ENCODE results near the gene UTP4.

Gene UTP4

DNA sequence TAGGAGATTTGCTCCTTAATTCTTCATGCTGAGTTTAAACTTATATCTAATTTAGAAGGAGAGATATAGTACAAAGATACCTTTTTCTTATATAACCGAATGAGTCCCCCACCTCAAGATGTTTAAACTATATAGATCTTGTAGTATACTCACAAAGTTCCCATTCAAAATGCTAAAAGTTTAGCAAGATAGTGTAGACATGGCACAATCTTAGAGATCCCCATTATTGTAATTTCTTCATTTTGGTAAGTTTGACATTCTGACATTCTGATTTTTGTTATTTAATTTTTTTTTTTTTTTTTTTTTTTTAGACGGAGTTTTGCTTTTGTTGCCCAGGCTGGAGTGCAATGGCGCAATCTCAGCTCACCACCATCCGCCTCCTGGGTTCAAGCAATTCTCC lies 77.3 kb downstream of the UTP4 start:
- H3K9me2 ChIP-seq (replicated peaks; ENCODE audit: control insufficient read depth, low read length): no peaks in the 10 kb centered on the region
- no peaks in the 10 kb centered on the region for H3K9me3 ChIP-seq (ENCODE audit: control insufficient read depth, insufficient read depth, low read length)
- H3K79me2 ChIP-seq (ENCODE audit: control insufficient read depth, low read length): peaks cover 18% of the 10 kb centered on the region
- no peak overlapping the region for H3K4me2 ChIP-seq (ENCODE audit: low read length)
- 0 out of 2 replicates have a peak, but pooled peaks cover 4% of the 10 kb centered on the region for H4K20me1 ChIP-seq (ENCODE audit: control insufficient read depth, insufficient read depth, low read depth, low read length)
- H3K27ac ChIP-seq (ENCODE audit: low read depth, low read length): no peak overlapping the region
- H3K4me3 ChIP-seq (ENCODE audit: low read length): no peak overlapping the region
- H3K27me3 ChIP-seq (ENCODE audit: control insufficient read depth, low read length): no peaks in the 10 kb centered on the region
- TF ChIP-seq, protein P1, sequence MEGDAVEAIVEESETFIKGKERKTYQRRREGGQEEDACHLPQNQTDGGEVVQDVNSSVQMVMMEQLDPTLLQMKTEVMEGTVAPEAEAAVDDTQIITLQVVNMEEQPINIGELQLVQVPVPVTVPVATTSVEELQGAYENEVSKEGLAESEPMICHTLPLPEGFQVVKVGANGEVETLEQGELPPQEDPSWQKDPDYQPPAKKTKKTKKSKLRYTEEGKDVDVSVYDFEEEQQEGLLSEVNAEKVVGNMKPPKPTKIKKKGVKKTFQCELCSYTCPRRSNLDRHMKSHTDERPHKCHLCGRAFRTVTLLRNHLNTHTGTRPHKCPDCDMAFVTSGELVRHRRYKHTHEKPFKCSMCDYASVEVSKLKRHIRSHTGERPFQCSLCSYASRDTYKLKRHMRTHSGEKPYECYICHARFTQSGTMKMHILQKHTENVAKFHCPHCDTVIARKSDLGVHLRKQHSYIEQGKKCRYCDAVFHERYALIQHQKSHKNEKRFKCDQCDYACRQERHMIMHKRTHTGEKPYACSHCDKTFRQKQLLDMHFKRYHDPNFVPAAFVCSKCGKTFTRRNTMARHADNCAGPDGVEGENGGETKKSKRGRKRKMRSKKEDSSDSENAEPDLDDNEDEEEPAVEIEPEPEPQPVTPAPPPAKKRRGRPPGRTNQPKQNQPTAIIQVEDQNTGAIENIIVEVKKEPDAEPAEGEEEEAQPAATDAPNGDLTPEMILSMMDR (IDR thresholded peaks at IDR 0.05; ENCODE audit: low read depth, low read length, poor library complexity, severe bottlenecking): no peak
- TF ChIP-seq EZH2phosphoT487 (IDR thresholded peaks at IDR 0.05; ENCODE audit: borderline replicate concordance, low read length): no peak
- H3F3A ChIP-seq (ENCODE audit: control insufficient read depth, insufficient read depth): 0 out of 2 replicates have a peak, but pooled peaks cover 3% of the 10 kb centered on the region
- H3K36me3 ChIP-seq (ENCODE audit: control insufficient read depth, low read length): no peaks in the 10 kb centered on the region
- H3K4me1 ChIP-seq (ENCODE audit: control insufficient read depth, low read length): no peaks in the 10 kb centered on the region

DNA sequence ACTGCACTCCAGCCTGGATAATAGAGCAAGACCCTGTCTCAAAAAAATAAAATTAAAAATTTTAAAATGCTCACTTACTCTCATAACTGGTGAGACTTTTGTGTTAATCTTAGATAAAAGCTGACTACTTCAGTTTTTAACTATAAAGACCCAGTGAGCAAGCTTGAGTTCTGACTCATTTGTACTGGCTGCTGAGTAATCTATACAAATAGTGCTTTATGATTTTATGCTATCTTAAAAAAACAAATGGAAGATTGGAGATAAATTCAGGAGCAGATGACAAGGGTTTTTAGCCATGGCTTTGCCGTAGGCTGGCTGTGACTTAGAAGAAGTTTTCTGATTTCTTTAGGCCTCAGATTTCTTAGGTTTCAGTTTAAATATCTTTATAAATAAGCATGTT lies 85.0 kb downstream of the UTP4 start:
- peaks cover 35% of the 10 kb centered on the region for H3K79me2 ChIP-seq (ENCODE audit: control insufficient read depth, low read length)

More for the DNA sequence above, 85.0 kb downstream of the UTP4 start:
- Histone ChIP-seq H3K4me3 (ENCODE audit: low read length) (no peak overlapping the region), H3F3A (ENCODE audit: control insufficient read depth, insufficient read depth) (no peaks in the 10 kb centered on the region), H3K27ac (ENCODE audit: low read depth, low read length) (no peak overlapping the region), H3K9me3 (ENCODE audit: control insufficient read depth, insufficient read depth, low read length) (no peaks in the 10 kb centered on the region), H3K9me2 (replicated peaks; ENCODE audit: control insufficient read depth, low read length) (no peaks in the 10 kb centered on the region), H3K4me2 (ENCODE audit: low read length) (no peak overlapping the region), H3K36me3 (ENCODE audit: control insufficient read depth, low read length) (no peaks in the 10 kb centered on the region), H3K27me3 (ENCODE audit: control insufficient read depth, low read length) (no peaks in the 10 kb centered on the region), H4K20me1 (ENCODE audit: control insufficient read depth, insufficient read depth, low read depth, low read length) (no peaks in the 10 kb centered on the region), H3K4me1 (ENCODE audit: control insufficient read depth, low read length) (no peaks in the 10 kb centered on the region)
- TF ChIP-seq EZH2phosphoT487 (IDR thresholded peaks at IDR 0.05; ENCODE audit: borderline replicate concordance, low read length): no peak
- TF ChIP-seq, protein P1 (IDR thresholded peaks at IDR 0.05; ENCODE audit: low read depth, low read length, poor library complexity, severe bottlenecking): no peak
